ENCODE measurements around the gene NANP.

NANP gene

GRCh38 chr20:25567286-25567685, 56.5 kb downstream of the NANP start:
- no peak for DNase-seq

- DNase-seq = no peak
Measured at GRCh38 chr20:25566821-25567220, 57.0 kb downstream of the NANP start.

- no peak for DNase-seq
Measured at GRCh38 chr20:25565578-25566157, 58.1 kb downstream of the NANP start.

- no peak for DNase-seq
Measured at GRCh38 chr20:25563876-25564275, 59.9 kb downstream of the NANP start.

- no peak for DNase-seq
Measured at GRCh38 chr20:25563362-25563761, 60.5 kb downstream of the NANP start.
